NCI-H1092 (cell line): ENCODE data around the gene CEP128.

Experiments
- DNase-seq: peaks from one replicate; lab custom pipeline; 2025; lab: John Stamatoyannopoulos, UW

The CEP128 gene

GRCh38 chr14:80771201-80771600, 170.3 kb downstream of the CEP128 start:
- no peak for DNase-seq

GRCh38 chr14:80770114-80770908, 171.2 kb downstream of the CEP128 start:
- DNase-seq: no peak

GRCh38 chr14:80768646-80769045, 172.9 kb downstream of the CEP128 start:
- DNase-seq: no peak

GRCh38 chr14:80764921-80765507, 176.5 kb downstream of the CEP128 start:
- DNase-seq: no peak

- no peak for DNase-seq
Observed at GRCh38 chr14:80764496-80764895, 177.0 kb downstream of the CEP128 start.

GRCh38 chr14:80762641-80763228, 178.8 kb downstream of the CEP128 start:
- DNase-seq: no peak

GRCh38 chr14:80754696-80755095, 186.8 kb downstream of the CEP128 start:
- DNase-seq: no peak

GRCh38 chr14:80751285-80751684, 190.3 kb downstream of the CEP128 start:
- DNase-seq: no peak

GRCh38 chr14:80726211-80726610, 215.3 kb downstream of the CEP128 start:
- no peak for DNase-seq

GRCh38 chr14:80718940-80719339, 222.6 kb downstream of the CEP128 start:
- no peak for DNase-seq

GRCh38 chr14:80714474-80714873, 227.1 kb downstream of the CEP128 start:
- no peak for DNase-seq

GRCh38 chr14:80713076-80713850, 228.3 kb downstream of the CEP128 start:
- DNase-seq: no peak

GRCh38 chr14:80705241-80705980, 236.1 kb downstream of the CEP128 start:
- no peak for DNase-seq

- DNase-seq: no peak
Observed at GRCh38 chr14:80700601-80701000, 240.9 kb downstream of the CEP128 start.

- DNase-seq: no peak
Observed at GRCh38 chr14:80699861-80700260, 241.7 kb downstream of the CEP128 start.

GRCh38 chr14:80698974-80699373, 242.6 kb downstream of the CEP128 start:
- DNase-seq: no peak

- no peak for DNase-seq
Observed at GRCh38 chr14:80695869-80696268, 245.7 kb downstream of the CEP128 start.

- no peak for DNase-seq
Observed at GRCh38 chr14:80692903-80693302, 248.6 kb downstream of the CEP128 start.

GRCh38 chr14:80681651-80682050, 259.9 kb downstream of the CEP128 start:
- DNase-seq: no peak

- DNase-seq: no peak
Observed at GRCh38 chr14:80679273-80679672, 262.3 kb downstream of the CEP128 start.

GRCh38 chr14:80678436-80678835, 263.1 kb downstream of the CEP128 start:
- no peak for DNase-seq

GRCh38 chr14:80669426-80669825, 272.1 kb downstream of the CEP128 start:
- DNase-seq: no peak
